Activated CD4-positive, alpha-beta T cell treated with anti-CD3 and anti-CD28 coated beads, Interleukin-2, Interleukin-4, amounts not matched to agents 100 ng/mL and 50 ng/mL, durations not matched to agents 16 hours and 8 hours (primary cell): ENCODE data around the gene EMC1.
"Not testable (repeated sequence)": the region's sequence is repeated elsewhere in the genome, so short reads cannot be mapped to it uniquely, and the experiment has no call there.

Experiments used
- DNase-seq: peaks from one replicate; pipeline ENCODE4 v3.0.0-alpha.2; 2020; ENCODE audit warnings: low spot score

EMC1 gene

DNA sequence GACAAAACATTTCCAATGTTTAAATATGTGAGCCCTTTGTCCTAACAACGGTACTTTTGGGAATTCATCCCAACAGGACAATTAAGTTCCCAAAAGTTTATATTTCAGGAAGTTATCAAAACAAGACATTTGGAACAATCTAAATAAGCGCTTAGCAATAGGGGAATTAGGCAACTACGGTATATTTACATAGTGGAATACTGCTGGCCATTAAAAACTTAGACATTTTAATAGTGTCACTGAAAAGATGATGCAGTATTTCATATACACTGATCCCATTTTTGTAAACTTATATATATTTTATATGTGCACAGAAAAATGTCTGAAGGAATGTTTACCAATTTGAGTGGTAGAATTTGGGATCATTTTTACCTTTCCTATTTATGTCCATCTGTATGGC lies 62.1 kb downstream of the EMC1 start:
- DNase-seq, result no peak

DNA sequence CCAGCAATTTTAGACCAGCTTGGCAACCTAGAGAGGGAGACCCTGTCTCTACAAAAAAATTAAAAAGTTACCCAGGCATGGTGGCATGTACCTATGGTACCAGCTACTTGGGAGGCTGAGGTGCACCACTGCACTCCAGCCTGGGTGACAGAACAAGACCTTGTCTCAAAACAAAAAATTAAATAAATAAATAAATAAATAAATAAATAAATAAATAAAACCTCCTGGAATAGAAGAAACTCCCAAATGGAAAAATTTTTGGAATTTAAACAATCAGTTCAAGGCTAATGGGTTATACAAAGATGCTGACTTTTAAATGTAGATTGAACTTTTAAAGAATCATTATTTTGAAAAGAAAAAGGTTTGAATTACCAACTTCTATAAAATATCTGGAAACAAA lies 63.5 kb downstream of the EMC1 start:
- DNase-seq, result no peak

GRCh38 chr1:19186001-19186400 lies 65.3 kb downstream of the EMC1 start:
- DNase-seq, result peak; percentile 48

DNA sequence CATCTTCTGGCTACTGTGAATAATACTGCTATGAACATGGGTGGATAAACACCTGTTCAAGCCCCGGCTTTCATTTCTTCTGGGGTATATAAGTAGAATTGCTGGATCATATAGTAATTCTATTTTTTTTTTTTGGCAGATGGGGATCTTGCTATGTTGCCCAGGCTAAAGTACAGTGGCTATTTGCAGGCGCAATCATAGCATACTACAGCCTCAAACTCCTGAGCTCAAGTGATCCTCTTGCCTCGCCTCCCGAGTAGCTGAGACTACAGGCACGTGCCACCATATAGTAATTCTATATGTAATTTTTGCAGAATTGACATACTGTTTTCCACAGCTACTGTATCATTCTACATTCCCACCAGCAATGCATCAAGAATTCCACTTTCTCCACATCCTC lies 69.1 kb downstream of the EMC1 start:
- DNase-seq, result no peak

- not testable (repeated sequence) for DNase-seq
Measured at GRCh38 chr1:19180265-19180657, 71.1 kb downstream of the EMC1 start.

DNA sequence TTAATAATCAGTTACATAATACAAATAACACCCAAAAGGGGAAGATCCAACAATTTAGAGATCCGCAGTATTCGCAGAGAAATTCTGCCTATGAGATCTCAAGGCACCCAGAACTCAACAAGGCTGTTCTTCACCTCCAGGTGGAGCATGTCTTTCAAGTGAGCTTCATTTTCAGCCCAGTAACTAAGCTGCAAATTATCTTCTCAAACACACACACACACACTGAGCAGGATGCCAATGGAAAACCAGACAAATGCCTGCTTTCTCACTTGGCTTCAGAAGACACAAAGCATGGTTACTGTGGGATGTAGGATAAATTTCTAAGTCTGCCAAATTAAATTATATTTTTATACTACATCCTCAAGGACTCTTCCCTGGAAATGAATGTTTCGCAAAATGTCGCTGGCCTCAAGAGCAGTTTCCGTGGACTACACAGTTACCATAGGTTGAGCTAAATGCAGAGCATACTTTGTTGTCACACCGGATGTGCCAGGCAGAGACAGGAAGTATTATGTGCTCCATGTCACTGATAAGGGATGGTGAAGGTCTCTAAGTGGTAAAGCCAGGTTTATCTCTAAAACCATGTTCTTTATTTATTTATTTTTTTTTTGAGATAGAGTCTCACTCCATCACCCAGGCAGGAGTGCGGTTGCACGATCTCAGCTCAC lies 71.6 kb downstream of the EMC1 start:
- DNase-seq, result peak; percentile 43

DNA sequence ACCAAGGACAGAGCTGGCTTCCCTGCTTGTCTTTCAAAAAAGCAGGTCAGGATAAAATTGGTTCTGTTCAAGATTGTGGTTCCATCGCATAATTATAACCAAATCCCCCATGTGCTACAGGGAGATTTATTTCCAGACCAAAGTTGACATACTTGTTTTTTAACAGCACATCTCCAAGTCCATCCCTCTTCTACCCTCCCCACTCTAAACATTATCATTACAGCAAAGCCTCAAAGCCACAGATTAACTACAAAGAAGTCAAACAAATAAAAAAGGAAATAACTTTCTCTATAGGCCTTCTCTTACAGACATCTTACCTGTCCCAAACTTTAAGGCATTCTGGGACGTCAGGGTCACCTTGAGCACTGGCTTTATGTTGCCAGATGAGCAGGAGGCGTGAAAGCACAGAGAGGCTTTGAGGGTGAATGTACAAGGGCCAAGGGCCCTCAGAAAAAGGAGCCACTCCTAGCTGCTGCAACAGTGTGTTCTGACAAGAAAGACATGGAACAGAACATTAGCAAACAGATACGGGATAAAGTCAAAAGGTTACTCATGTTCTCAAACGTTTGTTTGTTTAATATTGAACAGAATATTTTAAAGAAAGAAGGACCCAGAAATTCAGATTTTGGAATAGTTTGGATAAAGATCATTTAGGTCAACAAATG lies 72.5 kb downstream of the EMC1 start:
- DNase-seq, result no peak

DNA sequence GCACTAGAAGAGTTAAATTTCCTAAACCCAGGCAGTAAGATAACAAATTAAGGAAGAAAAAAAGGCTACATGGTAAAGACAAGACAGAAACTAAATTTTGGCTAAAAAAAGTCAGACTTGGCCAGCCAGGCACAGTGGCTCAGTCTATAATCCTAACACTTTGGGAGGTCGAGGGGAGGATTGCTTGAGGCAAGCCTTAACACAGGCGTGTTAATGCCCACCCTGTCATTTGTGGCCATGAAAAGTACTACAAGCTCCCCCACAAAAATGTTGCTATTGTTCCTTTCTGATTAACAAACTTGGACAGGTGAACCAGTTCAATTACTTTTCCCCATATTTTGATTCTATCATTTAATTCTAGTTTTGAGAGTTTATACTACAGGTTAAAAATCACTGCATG lies 73.5 kb downstream of the EMC1 start:
- DNase-seq, result no peak

GRCh38 chr1:19169642-19170041 lies 81.7 kb downstream of the EMC1 start:
- DNase-seq, result peak; percentile 34

DNA sequence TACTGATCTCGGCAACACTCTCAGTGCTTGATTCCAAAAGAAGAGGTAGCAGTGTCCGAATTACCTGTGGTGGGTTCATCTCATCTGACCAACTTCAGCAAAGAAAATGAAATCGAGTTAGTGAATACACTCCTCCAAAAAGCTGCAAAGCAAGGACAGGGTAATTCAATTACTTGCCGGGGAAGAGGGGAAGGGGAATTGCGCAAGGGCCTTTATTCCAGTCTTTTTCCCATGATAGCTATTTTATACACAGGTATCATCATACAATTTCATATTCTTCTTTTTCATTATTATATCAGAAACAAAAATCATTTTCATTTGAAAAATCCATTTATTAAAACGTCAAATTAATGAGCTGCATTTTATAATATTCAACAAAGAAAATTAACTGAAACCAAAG lies 84.2 kb downstream of the EMC1 start:
- no peak for DNase-seq

- DNase-seq, result no peak
Measured at GRCh38 chr1:19166066-19166465, 85.3 kb downstream of the EMC1 start.
